Stimulated activated CD4-positive, alpha-beta T cell treated with anti-CD3 and anti-CD28 coated beads, Interleukin-1b, Interleukin-23, amount 100 ng/mL, for 24 hours (primary cell): ENCODE measurements around the gene SUSD1.

Experiments
- DNase-seq, 4 experiments: peaks; one replicate each; pipeline ENCODE4 v3.0.0-alpha.2; 2020; ENCODE audit warnings: low read depth in 4 of 4, low spot score in 1 of 4

The SUSD1 gene

DNA sequence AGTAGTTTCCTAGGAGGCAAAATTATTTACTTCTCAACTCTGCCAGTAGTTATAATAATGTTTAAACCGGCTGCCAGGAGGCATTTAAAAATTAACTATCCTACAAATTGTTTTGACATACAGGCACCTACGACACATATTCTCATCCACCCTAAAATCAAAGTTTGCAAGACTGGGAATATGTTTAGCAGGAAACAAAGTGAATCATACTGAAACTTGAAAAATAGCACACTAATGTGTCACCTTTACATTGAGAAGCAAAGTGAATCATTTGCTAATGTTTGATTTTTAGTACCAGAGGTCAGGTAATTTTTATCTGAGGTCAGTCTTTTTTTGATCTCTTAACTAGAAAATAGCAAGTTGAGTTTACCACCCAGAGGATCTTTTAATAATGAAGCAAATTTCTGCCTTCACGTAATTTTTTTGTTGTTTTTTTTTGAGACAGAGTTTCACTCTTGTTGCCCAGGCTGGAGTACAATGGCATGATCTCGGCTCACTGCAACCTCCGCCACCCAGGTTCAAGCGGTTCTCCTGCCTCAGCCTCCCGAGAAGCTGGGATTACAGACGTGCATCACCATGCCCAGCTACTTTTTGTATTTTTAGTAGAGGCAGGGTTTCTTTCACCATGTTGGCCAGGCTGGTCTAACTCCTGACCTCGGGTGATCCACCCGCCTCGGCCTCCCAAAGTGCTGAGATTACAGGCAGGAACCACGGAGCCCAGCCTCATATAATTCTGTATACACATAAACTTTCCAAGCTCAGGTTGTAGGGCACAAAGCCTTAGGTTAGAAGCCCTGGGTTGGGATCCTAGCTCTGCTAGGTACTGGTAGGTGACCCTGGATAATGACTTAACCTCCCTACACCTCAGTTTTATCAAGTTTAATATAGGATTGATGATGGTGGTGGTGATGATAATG lies 154.2 kb downstream of the SUSD1 start:
- DNase-seq = no peak

DNA sequence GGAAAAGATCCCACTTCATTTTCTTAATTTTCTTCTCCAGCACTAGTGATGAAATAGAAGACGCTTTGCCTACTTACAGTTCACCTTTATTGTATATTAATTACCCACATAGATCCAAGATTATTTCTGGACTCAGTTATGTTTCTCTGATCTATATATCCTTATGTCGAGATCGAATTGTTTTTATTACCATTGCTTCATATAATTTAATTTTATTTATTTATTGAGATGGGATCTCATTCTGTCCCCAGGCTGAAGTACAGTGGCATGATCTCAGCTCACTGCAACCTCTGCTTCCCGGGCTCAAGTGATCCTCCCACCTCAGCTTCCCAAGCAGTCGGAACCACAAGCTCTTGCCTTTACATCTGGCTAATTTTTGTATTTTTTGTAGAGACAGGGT lies 157.2 kb downstream of the SUSD1 start:
- DNase-seq = no peak

DNA sequence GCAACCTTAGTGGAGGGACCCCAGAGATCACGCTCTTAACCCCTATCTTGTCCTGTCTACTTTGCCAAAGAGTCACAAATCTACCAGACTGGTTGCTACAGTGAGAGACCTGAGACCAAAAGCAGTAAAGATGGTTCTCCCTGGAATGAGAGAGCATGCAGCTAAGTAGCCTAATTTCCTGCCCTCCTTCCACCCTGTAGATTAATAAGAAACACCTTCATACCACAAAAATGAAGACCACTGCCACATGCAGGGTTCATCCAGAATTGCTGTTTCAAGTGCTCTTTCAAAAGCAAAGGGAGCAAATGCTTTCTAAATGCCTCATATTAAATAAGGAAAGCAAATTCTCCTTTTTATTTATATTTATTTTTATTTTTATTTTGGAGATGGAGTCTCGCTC lies 159.4 kb downstream of the SUSD1 start:
- DNase-seq = no peak

DNA sequence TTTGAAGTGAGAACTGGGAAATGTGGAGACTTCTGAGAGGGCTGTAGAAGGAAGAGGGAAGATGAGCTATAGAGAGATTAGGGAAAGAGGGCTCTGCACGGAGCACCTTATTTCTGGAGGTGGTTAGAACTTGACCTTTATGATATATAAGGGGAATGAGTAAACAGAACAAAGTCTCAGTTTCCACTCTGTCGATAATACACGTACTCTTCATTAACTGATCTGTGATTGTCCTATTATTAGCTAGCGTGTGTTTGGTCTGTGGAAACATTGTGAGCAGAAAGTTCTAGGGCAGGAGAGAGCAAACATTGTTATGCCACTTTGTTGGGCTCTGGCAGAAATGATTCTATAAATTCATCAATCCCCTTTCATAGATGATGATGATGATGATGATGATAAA lies 159.9 kb downstream of the SUSD1 start:
- no peak for DNase-seq

DNA sequence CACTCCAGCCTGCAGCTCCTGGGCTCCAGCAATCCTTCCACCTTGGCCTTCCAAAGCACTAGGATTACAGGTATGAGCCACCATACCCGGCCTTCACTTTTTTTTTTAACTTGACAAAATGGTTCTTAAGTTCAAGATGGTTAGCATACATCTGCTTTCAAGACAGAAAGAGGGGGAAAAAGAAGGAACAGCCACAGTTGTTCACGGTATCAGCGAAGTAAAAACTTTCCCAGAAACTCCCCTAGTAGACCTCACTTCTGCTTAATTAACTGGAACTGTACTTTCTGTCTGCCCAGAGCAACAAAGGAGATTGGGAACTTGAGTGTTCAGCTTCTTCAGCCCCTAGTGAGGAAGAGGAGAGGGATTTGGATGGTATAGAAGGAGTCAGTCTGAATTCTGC lies 161.8 kb downstream of the SUSD1 start:
- DNase-seq = no peak

DNA sequence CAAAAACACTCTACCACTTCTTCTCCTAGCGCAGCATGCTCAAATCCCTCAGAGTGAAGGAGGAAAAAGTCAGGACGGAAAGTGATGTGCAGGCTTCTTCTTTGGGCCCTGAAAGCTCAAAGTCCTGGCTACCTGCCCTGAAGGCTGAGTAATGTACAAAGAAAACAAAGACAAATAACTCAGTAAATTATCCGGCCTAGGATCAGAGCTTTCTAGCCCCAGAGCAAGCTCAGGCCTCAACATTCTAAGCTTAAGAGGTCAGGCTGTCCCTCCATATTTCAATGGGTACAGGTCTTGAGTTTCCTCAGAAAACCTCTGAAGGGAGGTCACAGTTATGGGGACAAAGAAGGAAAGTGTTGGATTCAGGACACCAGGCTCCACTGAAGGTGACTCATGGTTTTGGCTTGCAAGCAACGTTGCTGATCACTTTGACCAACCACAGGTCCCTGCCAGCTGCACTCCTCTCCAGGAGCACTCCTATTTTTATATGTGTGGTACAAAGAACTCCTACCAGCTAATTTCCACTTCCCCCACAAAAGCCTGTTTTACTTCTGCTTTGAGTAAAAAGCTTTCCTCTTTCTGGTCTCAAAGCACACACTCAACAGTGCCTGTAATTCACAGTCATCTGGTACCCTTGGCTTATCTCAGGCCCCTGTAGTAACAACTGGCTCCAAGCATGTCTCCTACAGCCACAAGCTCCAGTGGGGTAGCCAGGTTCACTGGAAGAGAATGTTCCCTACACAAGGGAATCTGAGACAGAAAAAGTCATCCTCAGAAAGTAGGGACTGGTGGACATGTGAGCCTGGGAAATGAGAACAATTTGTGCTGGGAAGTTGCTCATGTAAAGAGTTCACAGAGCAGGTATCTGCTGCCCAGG lies 162.8 kb downstream of the SUSD1 start:
- DNase-seq = no peak

DNA sequence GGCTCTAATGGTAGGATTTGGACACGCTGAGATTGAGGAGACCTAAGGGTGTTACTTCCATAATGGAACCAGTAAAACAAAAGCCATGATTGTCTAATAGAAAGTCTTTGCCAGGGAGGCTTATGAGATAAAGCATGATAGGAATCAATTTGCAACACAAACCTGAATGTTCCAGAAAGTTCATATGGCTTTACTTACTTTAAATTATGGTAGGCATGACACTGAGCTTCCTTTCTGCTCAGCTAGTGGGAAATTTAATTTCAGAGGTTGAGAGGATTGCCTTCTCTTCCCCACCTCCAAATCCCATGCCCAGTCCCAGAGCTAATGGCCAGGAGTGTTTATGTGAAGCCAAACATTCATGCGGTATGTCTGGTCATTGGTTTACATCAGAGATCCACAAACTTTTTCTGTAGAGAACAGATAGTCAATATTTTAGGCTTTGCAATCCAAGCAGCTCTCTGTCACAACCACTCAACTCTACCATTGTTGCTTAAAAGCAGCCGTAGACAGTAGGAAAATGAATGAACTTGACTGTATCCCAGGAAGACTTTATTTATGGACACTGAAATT lies 164.0 kb downstream of the SUSD1 start:
- DNase-seq = no peak

DNA sequence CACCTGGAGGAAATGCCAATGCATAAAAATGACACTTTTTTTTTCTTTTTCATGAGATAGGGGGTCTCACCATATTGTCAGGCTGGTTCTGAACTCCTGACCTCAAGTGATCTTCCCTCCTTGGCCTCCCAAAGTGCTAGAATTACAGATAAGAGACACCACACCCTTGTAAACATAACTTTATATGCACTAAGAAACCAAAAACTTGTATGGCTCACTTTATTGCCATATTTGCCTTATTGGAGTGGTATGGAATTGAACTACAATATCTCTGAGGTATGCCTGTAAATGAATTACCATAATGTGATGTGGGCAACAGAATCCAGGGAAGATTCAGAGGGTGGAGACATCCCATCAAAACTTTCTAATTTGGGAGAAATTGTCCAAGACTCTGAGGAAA lies 164.6 kb downstream of the SUSD1 start:
- DNase-seq = no peak

DNA sequence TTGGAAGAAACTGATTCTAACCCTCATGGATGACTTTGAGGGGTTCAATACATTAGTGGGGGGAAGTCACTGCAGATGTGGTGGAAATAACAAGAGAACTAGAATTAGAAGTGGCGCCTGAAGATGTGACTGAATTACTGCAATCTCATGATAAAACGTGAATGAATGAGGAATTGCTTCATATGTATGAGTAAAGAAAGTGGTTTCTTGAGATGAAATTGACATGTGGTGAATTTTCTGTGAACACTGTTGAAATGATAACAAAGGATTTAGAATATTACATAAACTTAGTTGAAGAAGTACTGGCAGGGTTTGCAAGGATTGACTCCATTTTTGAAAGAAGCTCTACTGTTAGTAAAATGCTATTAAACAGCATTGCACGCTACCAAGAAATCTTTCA lies 165.4 kb downstream of the SUSD1 start:
- DNase-seq = no peak

DNA sequence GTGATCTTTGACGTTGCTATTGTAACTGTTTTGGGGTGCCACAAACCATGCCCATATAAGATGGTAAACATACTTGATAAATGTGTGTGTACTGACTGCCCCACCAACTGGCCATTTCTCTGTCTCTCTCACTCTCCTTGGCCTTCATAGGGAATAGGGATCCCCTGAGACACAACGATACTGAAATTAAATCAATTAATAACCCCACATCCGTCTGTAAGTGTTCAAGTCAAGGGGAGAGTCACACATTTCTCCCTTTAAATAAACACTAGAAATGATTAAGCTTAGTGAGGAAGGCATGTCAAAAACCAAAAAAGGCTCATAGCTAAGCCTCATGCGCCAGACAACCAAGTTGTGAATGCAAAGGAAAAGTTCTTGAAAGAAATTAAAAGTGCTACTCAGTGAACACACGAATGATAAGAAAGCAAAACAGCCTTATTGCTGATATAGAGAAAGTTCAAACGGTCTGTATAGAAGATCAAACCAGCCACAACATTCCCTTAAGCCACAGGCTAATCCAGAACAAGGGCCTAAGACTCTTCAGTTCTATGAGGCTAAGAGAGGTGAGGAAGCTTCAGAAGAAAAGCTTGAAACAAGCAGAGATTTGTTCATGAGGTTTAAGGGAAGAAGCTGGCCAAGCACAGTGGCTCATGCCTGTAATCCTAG lies 167.4 kb downstream of the SUSD1 start:
- DNase-seq = no peak

DNA sequence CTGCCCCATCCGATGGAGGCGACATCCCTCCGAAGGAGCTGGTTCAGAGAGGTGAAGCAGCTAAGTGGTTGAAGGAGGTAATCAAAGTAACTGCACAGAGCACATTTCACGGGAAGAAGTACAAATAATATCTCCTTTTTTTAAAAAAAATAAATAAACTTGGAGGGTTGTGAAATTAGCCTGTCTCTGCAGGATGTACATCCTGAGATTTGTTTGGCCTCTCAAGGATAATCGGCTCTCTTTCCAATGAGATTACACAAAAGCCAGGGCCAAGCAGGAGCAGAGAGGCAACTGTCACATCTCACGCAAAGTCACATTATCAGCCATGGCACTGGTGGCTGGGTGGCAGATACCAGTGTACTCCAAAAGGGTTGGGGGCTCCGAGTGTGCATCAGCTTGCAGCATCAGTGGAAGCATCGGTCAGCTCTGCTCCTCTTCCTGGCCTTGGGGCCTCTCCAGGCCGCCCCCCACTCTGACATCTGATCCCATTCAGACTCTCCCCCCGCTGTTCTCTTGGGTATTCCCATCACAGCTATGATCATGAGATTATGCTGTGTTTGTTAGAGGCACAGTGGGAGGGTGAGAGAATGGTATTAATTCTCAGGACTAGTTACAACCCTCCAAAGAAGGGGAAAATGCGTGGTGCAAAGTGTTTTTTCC lies 168.6 kb downstream of the SUSD1 start:
- no peak for DNase-seq

DNA sequence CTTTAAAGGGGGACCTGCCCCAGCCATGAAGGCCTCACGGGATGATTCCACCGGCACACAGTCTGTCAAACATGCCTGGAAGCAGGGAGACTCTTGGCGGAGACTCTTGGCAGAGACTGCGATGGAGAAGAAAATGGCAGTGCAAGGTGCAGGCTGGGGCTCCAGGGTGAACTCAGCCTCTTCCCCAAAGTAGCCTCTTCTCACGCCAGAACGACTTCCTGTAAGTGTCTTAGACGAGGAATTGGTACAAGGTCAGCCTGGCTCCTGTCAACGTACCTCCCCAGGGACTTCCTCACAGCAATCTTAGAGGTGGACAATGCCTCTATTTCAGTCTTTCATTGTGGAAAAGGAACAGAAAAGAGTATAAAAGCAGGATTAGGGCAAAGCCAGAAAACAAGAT lies 169.2 kb downstream of the SUSD1 start:
- DNase-seq = no peak

DNA sequence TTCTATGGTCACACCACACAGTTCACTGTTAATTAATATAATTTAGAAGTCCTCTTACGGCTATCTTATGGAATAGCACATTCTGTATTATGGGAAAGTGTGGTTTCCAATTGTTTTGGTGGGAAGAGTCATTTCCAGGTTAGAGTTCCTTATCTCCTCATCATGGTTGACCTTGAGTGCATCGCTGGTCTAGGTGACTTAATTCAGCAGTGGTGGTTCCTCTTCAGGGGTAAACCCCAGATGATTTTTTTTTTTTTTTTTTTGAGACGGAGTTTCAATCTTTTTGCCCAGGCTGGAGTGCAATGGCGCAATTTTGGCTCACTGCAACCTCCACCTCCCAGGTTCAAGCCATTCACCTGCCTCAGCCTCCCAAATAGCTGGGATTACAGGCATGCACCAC lies 171.6 kb downstream of the SUSD1 start:
- no peak for DNase-seq

DNA sequence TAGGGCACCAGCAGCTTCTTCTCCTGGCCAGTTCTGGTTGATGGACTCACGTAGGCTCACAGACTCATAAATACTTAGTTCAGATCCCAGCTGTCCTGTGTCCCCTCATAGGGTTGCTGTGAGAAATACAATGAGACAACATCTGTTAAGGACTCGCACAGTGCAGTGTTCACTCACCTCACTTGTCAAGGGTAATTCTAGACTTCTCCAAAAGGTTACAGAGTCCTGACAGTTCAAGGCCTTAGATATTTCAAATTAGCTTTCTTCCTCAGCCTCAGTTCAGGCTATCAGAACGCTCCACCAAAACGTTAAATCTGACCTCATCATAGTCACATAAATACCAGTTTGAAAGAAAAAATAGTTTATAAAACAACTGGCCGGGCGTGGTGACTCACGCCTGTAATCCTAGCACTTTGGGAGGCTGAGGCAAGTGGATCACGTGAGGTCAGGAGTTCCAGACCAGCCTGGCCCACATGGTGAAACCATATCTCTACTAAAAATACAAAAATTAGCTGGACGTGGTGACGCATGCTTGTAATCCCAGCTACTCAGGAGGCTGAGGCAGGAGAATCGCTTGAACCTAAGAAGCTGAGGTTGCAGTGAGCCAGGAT lies 172.1 kb downstream of the SUSD1 start:
- DNase-seq = no peak

DNA sequence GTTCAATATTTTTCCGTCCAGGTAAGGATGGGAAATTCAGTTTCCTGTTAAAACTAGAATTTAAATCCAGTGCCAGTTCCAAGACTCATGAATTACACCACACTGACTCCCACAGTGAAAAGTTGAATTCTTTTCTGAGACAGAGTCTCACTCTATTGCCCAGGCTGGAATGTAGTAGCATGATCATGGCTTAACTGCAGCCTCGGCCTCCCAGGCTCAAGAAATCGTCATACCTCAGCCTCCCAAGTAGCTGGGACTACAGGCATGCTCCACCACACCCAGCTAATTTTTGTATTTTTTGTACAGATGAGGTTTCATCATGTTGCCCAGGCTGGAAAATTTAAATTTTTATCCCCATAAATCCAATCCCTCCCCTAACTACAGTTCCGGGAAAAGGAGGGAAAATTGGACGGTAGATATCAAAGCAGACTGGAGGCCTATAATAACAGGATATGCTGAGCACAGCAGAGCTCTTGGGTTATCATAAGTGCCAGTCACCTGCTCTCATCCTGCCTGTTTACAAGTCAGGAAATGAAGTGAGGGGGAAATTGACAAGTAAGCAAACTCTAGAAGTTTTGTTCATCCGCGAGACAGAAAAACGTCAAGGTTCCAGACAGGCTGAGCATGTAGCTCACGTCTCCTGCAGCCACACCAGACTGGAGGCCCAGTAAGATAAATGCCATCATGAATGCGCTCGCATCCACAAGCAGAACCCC lies 172.8 kb downstream of the SUSD1 start:
- DNase-seq = no peak

DNA sequence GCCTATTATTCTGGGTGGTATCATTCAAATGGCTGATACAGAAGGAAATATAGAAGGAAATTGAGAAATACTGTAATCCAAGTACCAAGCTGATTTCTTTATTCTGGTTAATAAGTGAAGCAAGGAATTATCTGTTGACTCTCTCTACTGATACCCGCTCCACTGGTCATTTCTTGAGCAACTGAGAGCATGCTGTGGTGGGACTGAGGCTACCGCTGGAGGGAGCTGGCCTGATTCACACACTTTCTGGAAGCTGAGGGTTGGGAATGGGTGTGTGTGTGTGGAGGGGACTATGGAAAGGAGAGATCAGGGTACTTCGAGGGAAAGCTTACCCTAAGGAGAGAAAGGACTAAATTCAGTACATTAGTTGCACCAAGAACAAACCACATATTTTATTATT lies 174.4 kb downstream of the SUSD1 start:
- DNase-seq = no peak

DNA sequence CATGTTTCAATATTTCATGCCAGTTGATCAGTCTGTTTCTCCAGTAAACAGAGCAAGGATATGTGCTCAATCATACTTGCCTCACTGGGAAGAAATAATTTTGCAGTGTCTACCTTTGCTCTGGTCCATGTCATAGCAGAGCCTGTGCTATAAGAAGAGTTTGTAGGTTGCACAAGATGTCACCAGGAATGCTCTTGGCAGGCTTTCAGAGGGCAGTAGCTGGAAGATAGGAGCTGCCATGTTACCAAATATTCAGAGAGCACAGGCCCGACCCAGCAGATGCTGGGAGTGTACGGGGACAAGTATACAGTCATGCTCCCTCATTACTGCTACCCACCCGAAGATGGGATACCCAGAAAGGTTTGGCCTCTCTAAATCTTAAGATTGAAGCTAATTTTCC lies 175.8 kb downstream of the SUSD1 start:
- DNase-seq = no peak

DNA sequence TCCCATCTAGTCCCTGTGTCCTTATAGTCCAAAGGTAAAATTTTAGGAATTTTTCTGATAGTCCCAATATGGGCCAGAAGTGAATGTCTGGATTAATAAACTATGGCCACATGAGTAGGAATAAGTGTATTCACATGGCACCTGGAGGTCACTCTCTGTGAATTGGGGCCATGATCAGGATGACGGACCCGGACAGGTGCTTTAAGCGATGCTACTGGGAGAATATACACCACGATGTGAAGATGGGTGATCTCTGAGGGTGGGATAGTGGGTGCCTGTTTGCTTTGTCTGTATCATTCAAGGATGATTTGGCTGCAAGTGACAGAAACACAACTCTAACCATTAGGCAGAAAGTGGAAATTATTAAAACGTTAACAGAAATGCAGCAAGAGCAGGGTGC lies 177.3 kb downstream of the SUSD1 start:
- DNase-seq = no peak

DNA sequence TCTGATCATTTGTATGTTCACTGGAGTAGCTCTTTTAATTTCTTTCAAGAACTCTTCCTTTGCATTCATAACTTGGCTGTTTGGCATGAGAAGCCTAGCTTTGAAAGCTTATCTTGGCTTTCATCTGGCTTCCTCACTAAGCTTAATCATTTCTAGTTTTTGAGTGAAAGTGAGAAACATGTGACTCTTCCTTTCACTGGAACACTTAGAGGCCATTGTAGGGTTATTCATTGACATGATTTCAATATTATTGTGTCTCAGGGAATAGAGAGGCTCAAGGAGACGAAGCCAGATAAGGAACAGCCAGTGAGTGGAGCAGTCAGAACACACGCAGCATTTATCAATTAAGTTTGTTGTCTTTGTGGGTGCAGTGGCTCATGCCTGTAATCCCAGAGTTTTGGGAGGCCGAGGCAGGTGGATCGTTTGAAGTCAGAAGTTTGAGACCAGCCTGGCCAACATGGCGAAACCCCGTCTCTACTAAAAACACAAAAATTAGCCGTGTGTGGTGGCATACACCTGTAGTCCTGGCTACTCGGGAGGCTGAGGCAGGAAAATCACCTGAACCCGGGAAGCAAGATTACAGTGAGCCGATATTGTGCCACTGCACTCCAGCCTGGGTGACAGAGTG lies 180.2 kb downstream of the SUSD1 start:
- no peak for DNase-seq
